ENCODE results near the gene GPRC5C. TPM values are rescaled to one million over a fixed set of nuclear protein-coding genes. Genes with fewer than 3 reads are reported as not detected.

Gene GPRC5C
- total and polyA plus RNA-seq, 9 of the 15 experiments (the other 6 are each of a cell fraction or from before 2014, with no cell fraction given), result 0.28 to 9.0 (median 4.1) TPM

DNA sequence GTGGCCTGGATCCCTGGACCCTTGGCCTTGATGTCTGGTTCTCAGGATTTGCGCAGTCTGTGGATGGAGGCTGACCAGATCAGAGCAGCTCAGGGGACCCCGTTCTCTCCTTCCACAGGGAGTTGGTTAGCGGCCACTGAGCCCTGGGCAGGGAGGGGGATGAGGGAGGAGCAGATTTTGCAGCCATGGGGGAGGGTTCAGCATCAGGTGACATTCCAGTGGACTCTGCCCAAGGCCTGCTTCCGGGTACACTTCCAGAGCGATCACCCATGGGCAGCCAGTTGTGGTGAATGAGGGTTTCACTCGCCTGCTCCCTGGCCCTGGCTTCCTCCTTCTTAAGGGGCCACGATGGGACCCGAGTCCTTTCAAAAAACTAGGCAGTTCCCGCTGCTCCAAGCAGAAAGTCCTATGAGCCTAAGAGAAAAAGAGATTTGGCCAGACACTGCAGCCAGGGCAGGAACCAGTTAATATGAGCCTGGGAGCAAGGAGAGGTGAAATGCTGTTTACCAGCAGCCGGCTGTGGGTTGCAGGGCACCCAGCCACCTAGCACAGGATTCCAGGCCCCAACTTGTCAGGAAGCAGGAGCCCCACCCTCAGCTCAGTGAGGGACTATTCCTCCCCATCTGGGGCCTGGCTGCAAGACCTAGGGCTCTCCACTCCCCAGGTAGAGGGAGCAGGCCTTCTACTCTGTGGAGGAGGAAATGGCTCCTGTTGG, 4.7 kb upstream of the GPRC5C start:
- ChIA-PET CTCF (ENCODE audit: low intra/inter-chr PET ratio) (no interaction called here), POLR2A (interaction anchor here (0.6 to 0.7 kb wide), 2 partner anchors 19 to 33 kb away, joined by 4 read pairs; no protein-coding TSS in a partner anchor)
- Histone ChIP-seq H3K27ac (ENCODE audit: extremely low read depth, low read depth, low read length) (no peak overlapping the region), H3K36me3 (ENCODE audit: control insufficient read depth, insufficient read depth, low read length) (no peaks in the 10 kb centered on the region), H3K4me3 (no peak overlapping the region), H3K9me3 (replicated peaks; ENCODE audit: control insufficient read depth, insufficient read depth, low read depth, low read length) (no peaks in the 10 kb centered on the region), H3K79me2 (ENCODE audit: control insufficient read depth, insufficient read depth, low read length) (no peaks in the 10 kb centered on the region; the same call in 2 of the 3 replicates), H2AFZ (ENCODE audit: low read depth, low read length) (peak overlapping the region; percentile 60), H3K9me1 (ENCODE audit: control insufficient read depth, insufficient read depth, low read length) (no peaks in the 10 kb centered on the region), H3K4me1 (replicated peaks in 1 of 2; ENCODE audit: control insufficient read depth in 2 of 2, insufficient read depth in 2 of 2, low read length in 2 of 2) (peaks cover 6 to 26% of the 10 kb centered on the region in 2 experiments; a peak in 4 of 5 replicates), H4K20me1 (replicated peaks; ENCODE audit: control insufficient read depth, insufficient read depth, low read length) (no peaks in the 10 kb centered on the region), H3K9ac (ENCODE audit: insufficient read depth in 1 of 2, low read depth in 2 of 2, low read length in 2 of 2) (peak overlapping the region in 1 of 2 experiments; percentile 4; a peak in 1 of 4 replicates), H3K4me2 (ENCODE audit: insufficient read depth, low read length) (peak overlapping the region; percentile 32; the same call in 1 of the 2 replicates), H3K27me3 (ENCODE audit: control insufficient read depth in 2 of 2, insufficient read depth in 2 of 2, low read length in 2 of 2) (peaks cover 2 to 56% of the 10 kb centered on the region in 2 experiments; a peak in 3 of 5 replicates)
- 22% methylated on average over 10 of the region's 10 CpGs for WGBS (ENCODE audit: insufficient coverage, low coverage, missing lambda C conversion rate)
- ATAC-seq, result peak; percentile 23; the same call in 2 of the 3 replicates
- in situ Hi-C loops (cut with MboI) (no loop called here), intact Hi-C loops (cut with micrococcal nuclease) (no loop called here)
- no TSS peak for BruUV-seq (replicated peaks)
- FAIRE-seq, result no peak
- no peak for DNase-seq (ENCODE audit: extremely low read depth in 1 of 4, low spot score in 3 of 4)
- TF ChIP-seq NR2C2 (CRISPR knock-in tag; IDR thresholded peaks at IDR 0.05) (no peak), NR2C2 (tag; IDR thresholded peaks at IDR 0.05) (0 out of 2 replicates have a peak, but pooled peaks have one; percentile 17), TRIM28 (IDR thresholded peaks at IDR 0.05) (no peak), ZFX (CRISPR knock-in tag; IDR thresholded peaks at IDR 0.05) (peak; percentile 43), ZNF274 (IDR thresholded peaks at IDR 0.05; ENCODE audit: borderline replicate concordance, low read depth, low read length) (no peak), NR4A1 (CRISPR knock-in tag; IDR thresholded peaks at IDR 0.05) (no peak), NR4A1 (tag; IDR thresholded peaks at IDR 0.05) (0 out of 2 replicates have a peak, but pooled peaks have one; percentile 22), CAMTA2 (CRISPR knock-in tag; conservative IDR thresholded peaks at IDR 0.05) (no peak), RBBP5 (IDR thresholded peaks at IDR 0.05; ENCODE audit: borderline replicate concordance, insufficient read depth, low read length, poor library complexity, severe bottlenecking) (peak; percentile 14), ZNF589 (CRISPR knock-in tag; IDR thresholded peaks at IDR 0.05; ENCODE audit: low read depth) (peak; percentile 19; the same call in 1 of the 2 replicates), ELF1 (tag; IDR thresholded peaks at IDR 0.05) (peak; percentile 62), ZNF263 (CRISPR knock-in tag; IDR thresholded peaks at IDR 0.05; ENCODE audit: borderline replicate concordance) (0 out of 2 replicates have a peak, but pooled peaks have one; percentile 11), PHF8 (IDR thresholded peaks at IDR 0.05; ENCODE audit: borderline replicate concordance, low read length) (peak; percentile 8; the same call in 1 of the 2 replicates), RNF2 (IDR thresholded peaks at IDR 0.05) (no peak)
- TF ChIP-seq, protein P1, sequence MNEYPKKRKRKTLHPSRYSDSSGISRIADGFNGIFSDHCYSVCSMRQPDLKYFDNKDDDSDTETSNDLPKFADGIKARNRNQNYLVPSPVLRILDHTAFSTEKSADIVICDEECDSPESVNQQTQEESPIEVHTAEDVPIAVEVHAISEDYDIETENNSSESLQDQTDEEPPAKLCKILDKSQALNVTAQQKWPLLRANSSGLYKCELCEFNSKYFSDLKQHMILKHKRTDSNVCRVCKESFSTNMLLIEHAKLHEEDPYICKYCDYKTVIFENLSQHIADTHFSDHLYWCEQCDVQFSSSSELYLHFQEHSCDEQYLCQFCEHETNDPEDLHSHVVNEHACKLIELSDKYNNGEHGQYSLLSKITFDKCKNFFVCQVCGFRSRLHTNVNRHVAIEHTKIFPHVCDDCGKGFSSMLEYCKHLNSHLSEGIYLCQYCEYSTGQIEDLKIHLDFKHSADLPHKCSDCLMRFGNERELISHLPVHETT (CRISPR knock-in tag; conservative IDR thresholded peaks at IDR 0.05 in 1 of 2, IDR thresholded peaks at IDR 0.05 in 1 of 2), result no peak
- TF ChIP-seq, protein P2, sequence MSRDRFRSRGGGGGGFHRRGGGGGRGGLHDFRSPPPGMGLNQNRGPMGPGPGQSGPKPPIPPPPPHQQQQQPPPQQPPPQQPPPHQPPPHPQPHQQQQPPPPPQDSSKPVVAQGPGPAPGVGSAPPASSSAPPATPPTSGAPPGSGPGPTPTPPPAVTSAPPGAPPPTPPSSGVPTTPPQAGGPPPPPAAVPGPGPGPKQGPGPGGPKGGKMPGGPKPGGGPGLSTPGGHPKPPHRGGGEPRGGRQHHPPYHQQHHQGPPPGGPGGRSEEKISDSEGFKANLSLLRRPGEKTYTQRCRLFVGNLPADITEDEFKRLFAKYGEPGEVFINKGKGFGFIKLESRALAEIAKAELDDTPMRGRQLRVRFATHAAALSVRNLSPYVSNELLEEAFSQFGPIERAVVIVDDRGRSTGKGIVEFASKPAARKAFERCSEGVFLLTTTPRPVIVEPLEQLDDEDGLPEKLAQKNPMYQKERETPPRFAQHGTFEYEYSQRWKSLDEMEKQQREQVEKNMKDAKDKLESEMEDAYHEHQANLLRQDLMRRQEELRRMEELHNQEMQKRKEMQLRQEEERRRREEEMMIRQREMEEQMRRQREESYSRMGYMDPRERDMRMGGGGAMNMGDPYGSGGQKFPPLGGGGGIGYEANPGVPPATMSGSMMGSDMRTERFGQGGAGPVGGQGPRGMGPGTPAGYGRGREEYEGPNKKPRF (IDR thresholded peaks at IDR 0.05; ENCODE audit: low read depth, low read length), result no peak
- TF ChIP-seq, protein P3, sequence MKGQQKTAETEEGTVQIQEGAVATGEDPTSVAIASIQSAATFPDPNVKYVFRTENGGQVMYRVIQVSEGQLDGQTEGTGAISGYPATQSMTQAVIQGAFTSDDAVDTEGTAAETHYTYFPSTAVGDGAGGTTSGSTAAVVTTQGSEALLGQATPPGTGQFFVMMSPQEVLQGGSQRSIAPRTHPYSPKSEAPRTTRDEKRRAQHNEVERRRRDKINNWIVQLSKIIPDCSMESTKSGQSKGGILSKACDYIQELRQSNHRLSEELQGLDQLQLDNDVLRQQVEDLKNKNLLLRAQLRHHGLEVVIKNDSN (CRISPR knock-in tag; IDR thresholded peaks at IDR 0.05), result 0 out of 2 replicates have a peak, but pooled peaks have one; percentile 21
